T-cell (primary cell): ENCODE data around the gene PCDH9. TPM values are rescaled to one million over a fixed set of nuclear protein-coding genes. Genes with fewer than 3 reads are reported as not detected.

Experiments
- ATAC-seq, 4 experiments: fragments of 200-7000 bp in 3 of 4; fragments of 150-1000 bp in 1 of 4; cut with Tn5 transposase; replicated peaks in 1 of 4; 1 replicate in 3 of 4; 2 replicates in 1 of 4; pipeline ENCODE4 v1.10.0; 2021; ENCODE audit warnings: moderate library complexity in 3 of 4, mild to moderate bottlenecking in 2 of 4, moderate number of reproducible peaks in 1 of 4
- CTCF ChIA-PET, 2 donors: fragments of 300-600 bp; sonication (Branson Sonifier 250); formaldehyde crosslinking; loops; one replicate each; lab custom pipeline; 2022; ENCODE audit warnings: antibody characterized with exemption in 2 of 2; lab: Charles Lee
- POLR2A ChIA-PET, 2 donors: fragments of 300-600 bp; sonication (Branson Sonifier 250); formaldehyde crosslinking; loops; one replicate each; lab custom pipeline; 2022; ENCODE audit warnings: antibody characterized with exemption in 2 of 2; lab: Charles Lee
- DNase-seq, 35 experiments: peaks; one replicate each; pipeline versions ENCODE4 v3.0.0 to v3.0.0-alpha.2; 2013 to 2023
- H3K27ac ChIP-seq: one replicate; pipeline ENCODE4 v1.5.1; 2013; ENCODE audit warnings: low read length
- H3K27me3 ChIP-seq, 2 experiments: replicated peaks in 1 of 2; 1 replicate in 1 of 2; 2 replicates in 1 of 2; pipeline versions ENCODE4 v1.6.1 to v1.7.0; 2013; ENCODE audit warnings: low read length in 1 of 2, mixed read lengths in 1 of 2; ENCODE audit not compliant: control insufficient read depth in 2 of 2, insufficient read depth in 2 of 2; ENCODE audit errors: extremely low read depth in 1 of 2
- H3K36me3 ChIP-seq, 2 donors: 1 replicate in 1 of 2; 2 replicates in 1 of 2; pipeline versions ENCODE4 v1.6.1 to v1.7.0; 2013; ENCODE audit warnings: low read length in 1 of 2; ENCODE audit not compliant: control insufficient read depth in 2 of 2, insufficient read depth in 1 of 2; ENCODE audit errors: extremely low read depth in 1 of 2
- H3K4me1 ChIP-seq, 2 experiments: 1 replicate in 1 of 2; 2 replicates in 1 of 2; pipeline versions ENCODE4 v1.6.1 to v1.7.0; 2013; ENCODE audit warnings: low read length in 2 of 2, mixed read lengths in 1 of 2; ENCODE audit not compliant: insufficient read depth in 2 of 2, control insufficient read depth in 1 of 2; ENCODE audit errors: extremely low read depth in 1 of 2
- H3K4me3 ChIP-seq, 2 donors: 1 replicate in 1 of 2; 2 replicates in 1 of 2; pipeline versions ENCODE4 v1.5.1 to v1.7.0; 2013; ENCODE audit warnings: mild to moderate bottlenecking in 2 of 2, low read length in 1 of 2, moderate library complexity in 1 of 2; ENCODE audit not compliant: control insufficient read depth in 1 of 2; ENCODE audit errors: extremely low read depth in 1 of 2
- H3K9me3 ChIP-seq: 2 replicates; pipeline ENCODE4 v1.7.0; 2013
- H3K27ac Mint-ChIP-seq, 2 donors: one replicate each; pipeline ENCODE4 v1.8.0; 2020 to 2021; ENCODE audit warnings: mild to moderate bottlenecking in 2 of 2, mixed read lengths in 2 of 2
- H3K27me3 Mint-ChIP-seq, 2 donors: one replicate each; pipeline ENCODE4 v1.8.0; 2021 to 2022; ENCODE audit warnings: mixed read lengths in 2 of 2
- H3K36me3 Mint-ChIP-seq: one replicate; pipeline ENCODE4 v1.8.0; 2021; ENCODE audit warnings: mixed read lengths
- H3K4me1 Mint-ChIP-seq, 3 donors: one replicate each; pipeline ENCODE4 v1.8.0; 2020 to 2022; ENCODE audit warnings: mixed read lengths in 3 of 3, mild to moderate bottlenecking in 1 of 3
- H3K4me3 Mint-ChIP-seq, 3 donors: one replicate each; pipeline ENCODE4 v1.8.0; 2020 to 2022; ENCODE audit warnings: mild to moderate bottlenecking in 3 of 3, mixed read lengths in 3 of 3, moderate library complexity in 3 of 3
- H3K9me3 Mint-ChIP-seq, 3 donors: one replicate each; pipeline ENCODE4 v1.8.0; 2020 to 2022; ENCODE audit warnings: mixed read lengths in 3 of 3
- WGBS: methylation state at CpG from one replicate; pipeline ENCODE4 v1.1.5; 2013; ENCODE audit warnings: missing lambda C conversion rate; ENCODE audit not compliant: insufficient coverage; 5-methylcytosine and 5-hydroxymethylcytosine counted together
- total RNA-seq, 35 experiments: library from RNA in 6 of 35; stranded (reverse) in 6 of 35; fragments of 120-200 nt in 1 of 35; gene quantifications; one replicate each; pipeline versions ENCODE4 v1.2.1 to v1.2.4 and lab custom pipeline; 2013 to 2026

Gene PCDH9
- total RNA-seq, 5 donors from 2014 or later (not counting 1 experiment from before 2014, with no cell fraction given) = 0.38 to 1.3 (median 0.53) TPM

DNA sequence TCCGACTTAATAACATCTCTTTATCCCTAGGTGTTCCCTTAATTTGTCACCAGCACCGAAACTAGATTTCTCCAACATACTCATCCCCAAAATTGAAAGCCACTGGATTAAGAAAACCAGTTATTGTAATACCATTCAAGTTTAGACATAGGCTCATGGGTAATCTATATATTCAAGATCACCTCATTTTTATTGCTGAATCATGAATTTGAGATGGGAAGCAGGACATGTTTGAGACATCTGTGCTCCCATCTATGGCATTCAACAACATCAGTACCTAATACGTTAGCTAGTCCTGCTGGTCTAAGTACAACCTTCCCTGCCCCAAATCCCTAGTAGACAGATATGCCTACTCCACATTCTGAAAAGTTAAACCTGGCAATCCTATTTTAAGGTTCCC lies 820.6 kb downstream of the PCDH9 start:
- H3K9me3 Mint-ChIP-seq = peaks cover 0 to 3% (median 0%) of the 10 kb centered on the region in 3 donors
- no peak for ATAC-seq
- ChIA-PET POLR2A (no interaction called here), CTCF (no interaction called here)
- H3K4me1 Mint-ChIP-seq = no peaks in the 10 kb centered on the region
- Histone ChIP-seq H3K4me1 (no peaks in the 10 kb centered on the region), H3K27ac (no peak overlapping the region), H3K4me3 (no peak overlapping the region), H3K9me3 (no peaks in the 10 kb centered on the region), H3K36me3 (no peaks in the 10 kb centered on the region), H3K27me3 (no peaks in the 10 kb centered on the region)
- no peaks in the 10 kb centered on the region for H3K27me3 Mint-ChIP-seq
- no CpG with 5 or more reads among the region's 3 CpGs for WGBS
- H3K4me3 Mint-ChIP-seq = no peak overlapping the region
- no peak for DNase-seq
- H3K36me3 Mint-ChIP-seq = no peaks in the 10 kb centered on the region
- no peak overlapping the region for H3K27ac Mint-ChIP-seq

DNA sequence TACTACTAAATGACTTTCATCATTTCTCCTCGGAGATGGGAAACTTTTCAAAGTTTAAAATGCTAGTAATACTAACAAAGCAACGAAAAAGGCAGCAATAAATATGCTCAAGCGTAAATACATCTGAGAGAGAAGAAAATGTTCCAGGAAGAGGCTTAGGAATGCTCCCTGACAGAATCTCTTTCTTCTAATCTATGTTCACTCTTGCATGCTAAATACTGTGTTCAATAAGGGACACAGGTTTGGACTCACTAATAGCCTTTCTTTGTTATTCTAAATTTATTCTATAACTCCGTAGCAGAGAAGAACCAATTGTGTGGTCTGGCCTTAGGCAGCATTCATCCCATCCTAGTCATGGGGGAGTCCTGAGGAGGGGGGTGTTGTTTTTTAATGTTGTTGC lies 823.0 kb downstream of the PCDH9 start:
- Mint-ChIP-seq H3K36me3 (no peaks in the 10 kb centered on the region), H3K27me3 (no peaks in the 10 kb centered on the region), H3K27ac (no peak overlapping the region), H3K4me3 (no peak overlapping the region), H3K4me1 (no peaks in the 10 kb centered on the region), H3K9me3 (peaks cover 0 to 5% (median 0%) of the 10 kb centered on the region in 3 donors)
- Histone ChIP-seq H3K4me1 (no peaks in the 10 kb centered on the region), H3K27ac (no peak overlapping the region), H3K27me3 (no peaks in the 10 kb centered on the region), H3K36me3 (no peaks in the 10 kb centered on the region), H3K4me3 (no peak overlapping the region), H3K9me3 (no peaks in the 10 kb centered on the region)
- no peak for DNase-seq
- ChIA-PET POLR2A (no interaction called here), CTCF (no interaction called here)
- WGBS = no CpG with 5 or more reads among the region's 4 CpGs
- ATAC-seq = no peak

DNA sequence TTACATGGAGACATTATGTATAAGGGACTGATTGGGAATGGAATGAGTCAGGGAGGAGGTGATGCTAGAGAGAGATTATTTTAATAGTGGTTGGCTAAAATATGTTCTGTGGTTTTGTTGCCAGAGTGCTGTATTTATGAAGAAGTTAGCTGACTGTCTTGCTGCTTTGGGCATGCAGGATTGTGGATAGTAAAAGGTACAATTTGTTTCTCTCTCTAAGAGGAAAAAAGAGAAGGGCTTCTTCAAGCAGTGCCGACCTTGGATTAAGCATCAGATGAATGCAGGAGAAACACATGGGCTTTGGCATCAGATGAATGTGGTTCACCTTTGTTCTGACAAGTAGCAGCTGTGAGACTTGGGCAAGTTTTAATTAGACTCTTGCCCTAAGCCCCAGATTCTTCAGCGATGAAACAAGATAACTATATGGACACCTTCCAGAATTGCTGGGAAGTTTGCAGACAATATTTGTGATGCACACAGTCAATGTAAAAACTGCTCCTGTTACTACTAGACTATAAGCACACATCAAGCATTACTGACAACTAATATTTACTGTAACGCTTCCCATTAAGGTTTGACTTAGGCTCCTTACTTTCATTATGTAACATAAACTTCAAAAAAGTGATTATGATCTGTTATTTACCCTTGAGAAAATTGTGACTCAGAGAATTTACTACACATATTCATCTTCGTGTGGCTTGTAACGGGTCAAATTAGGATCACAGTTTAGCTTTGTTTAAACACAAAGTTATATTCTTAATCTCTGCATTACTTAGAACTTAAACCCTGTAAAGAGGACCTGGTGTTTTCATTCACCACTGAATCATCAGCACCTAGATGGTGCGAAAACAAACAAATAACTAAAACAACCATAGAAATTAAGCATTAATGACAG lies 824.0 kb downstream of the PCDH9 start:
- no CpG with 5 or more reads among the region's 6 CpGs for WGBS
- H3K4me3 ChIP-seq = no peak overlapping the region
- no peaks in the 10 kb centered on the region for H3K27me3 ChIP-seq
- H3K4me1 Mint-ChIP-seq = no peaks in the 10 kb centered on the region
- H3K27ac ChIP-seq = no peak overlapping the region
- ChIA-PET CTCF (no interaction called here), POLR2A (no interaction called here)
- H3K9me3 ChIP-seq = no peaks in the 10 kb centered on the region
- no peaks in the 10 kb centered on the region for H3K27me3 Mint-ChIP-seq
- H3K27ac Mint-ChIP-seq = no peak overlapping the region
- no peaks in the 10 kb centered on the region for H3K4me1 ChIP-seq
- no peak for ATAC-seq
- DNase-seq = no peak
- no peaks in the 10 kb centered on the region for H3K36me3 ChIP-seq
- H3K9me3 Mint-ChIP-seq = peaks cover 0 to 5% (median 4%) of the 10 kb centered on the region in 3 donors
- no peaks in the 10 kb centered on the region for H3K36me3 Mint-ChIP-seq
- H3K4me3 Mint-ChIP-seq = no peak overlapping the region

DNA sequence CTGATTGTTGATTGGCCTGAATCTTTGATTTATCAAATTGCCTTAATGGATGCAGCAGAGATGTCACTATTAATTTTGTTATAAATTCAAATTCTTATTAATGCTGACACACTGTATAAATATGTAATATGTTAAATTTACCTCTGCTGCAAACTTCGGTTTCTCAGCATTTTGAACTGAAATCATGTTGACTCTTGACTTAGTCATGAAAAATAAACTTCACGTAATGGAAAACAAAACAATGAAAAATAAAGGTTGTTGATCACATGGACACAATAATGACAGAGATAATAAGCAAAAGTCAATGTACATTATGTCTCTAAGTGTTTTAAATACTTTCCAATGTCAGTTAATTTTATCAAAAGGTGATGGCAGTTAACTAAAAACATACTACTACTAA lies 827.6 kb downstream of the PCDH9 start:
- H3K27me3 Mint-ChIP-seq = no peaks in the 10 kb centered on the region
- WGBS = no CpG with 5 or more reads among the region's 2 CpGs
- CTCF ChIA-PET = no interaction called here
- H3K27me3 ChIP-seq = no peaks in the 10 kb centered on the region
- no peak for DNase-seq
- H3K27ac ChIP-seq = no peak overlapping the region
- no peak overlapping the region for H3K27ac Mint-ChIP-seq
- H3K9me3 Mint-ChIP-seq = peaks cover 0 to 5% (median 4%) of the 10 kb centered on the region in 3 donors
- H3K36me3 Mint-ChIP-seq = no peaks in the 10 kb centered on the region
- H3K4me3 Mint-ChIP-seq = no peak overlapping the region
- H3K4me1 ChIP-seq = no peaks in the 10 kb centered on the region
- no peak for ATAC-seq
- H3K9me3 ChIP-seq = no peaks in the 10 kb centered on the region
- POLR2A ChIA-PET = no interaction called here
- H3K36me3 ChIP-seq = no peaks in the 10 kb centered on the region
- H3K4me3 ChIP-seq = no peak overlapping the region
- no peaks in the 10 kb centered on the region for H3K4me1 Mint-ChIP-seq

DNA sequence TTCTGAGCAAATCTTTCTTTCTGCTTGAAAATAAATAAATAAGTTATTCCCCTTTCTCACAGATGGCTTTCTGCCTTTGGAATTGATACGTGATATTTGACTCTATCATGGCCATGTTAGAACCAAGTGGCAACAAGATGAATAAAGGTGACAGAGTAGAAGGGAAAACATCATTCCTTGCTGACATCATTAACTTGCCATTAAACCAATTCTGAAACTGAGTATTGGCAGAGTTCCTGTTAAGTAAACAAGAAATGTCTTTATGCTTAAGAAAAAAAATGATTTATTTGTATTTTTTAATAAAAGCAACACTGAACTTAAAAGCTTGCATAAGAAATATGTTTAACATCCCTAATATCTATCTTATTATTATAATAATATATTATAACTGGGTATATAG lies 828.1 kb downstream of the PCDH9 start:
- ChIA-PET CTCF (no interaction called here), POLR2A (no interaction called here)
- Mint-ChIP-seq H3K9me3 (peaks cover 0 to 4% (median 2%) of the 10 kb centered on the region in 3 donors), H3K4me3 (no peak overlapping the region), H3K4me1 (no peaks in the 10 kb centered on the region), H3K27me3 (no peaks in the 10 kb centered on the region), H3K27ac (no peak overlapping the region), H3K36me3 (no peaks in the 10 kb centered on the region)
- no peaks in the 10 kb centered on the region for H3K4me1 ChIP-seq
- H3K4me3 ChIP-seq = no peak overlapping the region
- no peaks in the 10 kb centered on the region for H3K27me3 ChIP-seq
- WGBS = no CpG with 5 or more reads among the region's 1 CpG
- no peak for ATAC-seq
- no peaks in the 10 kb centered on the region for H3K9me3 ChIP-seq
- DNase-seq = no peak
- no peaks in the 10 kb centered on the region for H3K36me3 ChIP-seq
- H3K27ac ChIP-seq = no peak overlapping the region

DNA sequence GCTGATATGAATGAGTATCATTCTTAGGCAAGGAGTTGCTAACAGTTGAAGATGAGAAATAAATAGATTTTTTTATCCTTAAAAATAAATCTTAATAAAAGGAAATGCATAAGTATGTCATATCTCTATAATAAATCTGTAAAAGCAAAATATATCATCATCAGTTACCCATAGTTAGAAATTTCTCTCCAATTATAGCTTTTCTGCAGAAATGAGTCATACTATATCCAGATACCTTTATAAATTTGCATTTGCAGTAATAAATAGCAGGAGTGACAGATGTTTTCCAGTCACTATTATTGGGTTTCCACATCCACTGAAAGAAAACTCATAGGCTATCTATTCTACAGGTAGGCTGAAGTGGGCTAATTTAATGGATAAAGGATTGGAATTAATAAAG lies 829.8 kb downstream of the PCDH9 start:
- Histone ChIP-seq H3K4me3 (no peak overlapping the region), H3K27me3 (no peaks in the 10 kb centered on the region), H3K4me1 (no peaks in the 10 kb centered on the region), H3K27ac (no peak overlapping the region), H3K9me3 (no peaks in the 10 kb centered on the region), H3K36me3 (no peaks in the 10 kb centered on the region)
- Mint-ChIP-seq H3K4me1 (no peaks in the 10 kb centered on the region), H3K9me3 (peaks cover 0 to 9% (median 5%) of the 10 kb centered on the region in 3 donors), H3K27me3 (no peaks in the 10 kb centered on the region), H3K27ac (no peak overlapping the region), H3K4me3 (no peak overlapping the region), H3K36me3 (no peaks in the 10 kb centered on the region)
- ATAC-seq (no peak), DNase-seq (no peak)
- ChIA-PET POLR2A (no interaction called here), CTCF (no interaction called here)
